Tibial artery (tissue), 4 donors: ENCODE measurements around the gene BNC2.

Experiments used
- DNase-seq, 2 donors: peaks; one replicate each; pipeline ENCODE4 v3.0.0-alpha.2; 2019
- H3K27ac ChIP-seq, 2 donors: fragments of 200-600 bp; sonication (generic) in 1 of 2; 1 replicate in 1 of 2; 2 replicates in 1 of 2; pipeline ENCODE4 v1.5.1; 2018 to 2019; ENCODE audit warnings: mild to moderate bottlenecking in 1 of 2
- H3K27me3 ChIP-seq, 2 donors: fragments of 200-600 bp; sonication (generic) in 1 of 2; one replicate each; pipeline versions ENCODE4 v1.5.1 to v1.6.0; 2016 to 2019
- H3K36me3 ChIP-seq, 3 donors: fragments of 200-600 bp; sonication (generic) in 2 of 3; one replicate each; pipeline ENCODE4 v1.5.1; 2016 to 2019; ENCODE audit warnings: mild to moderate bottlenecking in 2 of 3
- H3K4me1 ChIP-seq, 4 donors: fragments of 200-600 bp; sonication (generic) in 2 of 4; 1 replicate in 3 of 4; 2 replicates in 1 of 4; pipeline ENCODE4 v1.5.1; 2016 to 2019
- H3K4me3 ChIP-seq, 2 donors: fragments of 200-600 bp; sonication (generic) in 1 of 2; 1 replicate in 1 of 2; 2 replicates in 1 of 2; pipeline ENCODE4 v1.5.1; 2018 to 2019; ENCODE audit warnings: mild to moderate bottlenecking in 2 of 2
- H3K9me3 ChIP-seq, 3 donors: fragments of 200-600 bp; sonication (generic) in 1 of 3; one replicate each; pipeline ENCODE4 v1.5.1; 2016 to 2019
- CTCF ChIP-seq, 2 experiments: fragments of 200-600 bp in 1 of 2; fragments of 450-650 bp in 1 of 2; IDR thresholded peaks; one replicate each; pipeline ENCODE4 v1.5.1; 2017 to 2019; ENCODE audit warnings: antibody characterized with exemption in 2 of 2, mild to moderate bottlenecking in 1 of 2, moderate library complexity in 1 of 2
- intact Hi-C: fragments of 100-400 bp; cut with DNase I; formaldehyde crosslinking; loops from one replicate; pipeline ENCODE4 v1.15.0; 2023; ENCODE audit warnings: low total_unique reads

The BNC2 gene

GRCh38 chr9:16767366-16767765, 103.1 kb downstream of the BNC2 start:
- no peak for DNase-seq
- H3K36me3 ChIP-seq: no peaks in the 10 kb centered on the region
- H3K4me1 ChIP-seq: no peaks in the 10 kb centered on the region
- H3K27ac ChIP-seq: no peak overlapping the region
- H3K9me3 ChIP-seq: no peaks in the 10 kb centered on the region
- no peaks in the 10 kb centered on the region for H3K27me3 ChIP-seq
- intact Hi-C loops: no loop called here
- no peak for TF ChIP-seq CTCF (IDR thresholded peaks at IDR 0.05)
- no peak overlapping the region for H3K4me3 ChIP-seq

GRCh38 chr9:16763946-16764345, 106.5 kb downstream of the BNC2 start:
- DNase-seq: no peak
- no peak overlapping the region for H3K4me3 ChIP-seq
- H3K4me1 ChIP-seq: no peaks in the 10 kb centered on the region
- no peak overlapping the region for H3K27ac ChIP-seq
- intact Hi-C loops: no loop called here
- no peaks in the 10 kb centered on the region for H3K9me3 ChIP-seq
- no peak for TF ChIP-seq CTCF (IDR thresholded peaks at IDR 0.05)
- H3K27me3 ChIP-seq: no peaks in the 10 kb centered on the region
- no peaks in the 10 kb centered on the region for H3K36me3 ChIP-seq

GRCh38 chr9:16755467-16756160, 114.9 kb downstream of the BNC2 start:
- H3K36me3 ChIP-seq: no peaks in the 10 kb centered on the region
- DNase-seq: no peak
- no peaks in the 10 kb centered on the region for H3K9me3 ChIP-seq
- no peaks in the 10 kb centered on the region for H3K4me1 ChIP-seq
- H3K27me3 ChIP-seq: no peaks in the 10 kb centered on the region
- no peak overlapping the region for H3K27ac ChIP-seq
- no peak for TF ChIP-seq CTCF (IDR thresholded peaks at IDR 0.05)
- intact Hi-C loops: no loop called here
- no peak overlapping the region for H3K4me3 ChIP-seq

GRCh38 chr9:16754662-16755061, 115.8 kb downstream of the BNC2 start:
- no peaks in the 10 kb centered on the region for H3K4me1 ChIP-seq
- no peak overlapping the region for H3K4me3 ChIP-seq
- no peak for DNase-seq
- intact Hi-C loops: no loop called here
- H3K27me3 ChIP-seq: no peaks in the 10 kb centered on the region
- H3K36me3 ChIP-seq: no peaks in the 10 kb centered on the region
- no peak overlapping the region for H3K27ac ChIP-seq
- no peaks in the 10 kb centered on the region for H3K9me3 ChIP-seq
- no peak for TF ChIP-seq CTCF (IDR thresholded peaks at IDR 0.05)

- H3K9me3 ChIP-seq: no peaks in the 10 kb centered on the region
- no peaks in the 10 kb centered on the region for H3K27me3 ChIP-seq
- H3K4me3 ChIP-seq: no peak overlapping the region
- H3K4me1 ChIP-seq: no peaks in the 10 kb centered on the region
- DNase-seq: no peak
- H3K36me3 ChIP-seq: no peaks in the 10 kb centered on the region
- H3K27ac ChIP-seq: no peak overlapping the region
- intact Hi-C loops: no loop called here
- no peak for TF ChIP-seq CTCF (IDR thresholded peaks at IDR 0.05)
These were observed 117.2 kb downstream of the BNC2 start for GRCh38 chr9:16753256-16753655.

- no peaks in the 10 kb centered on the region for H3K36me3 ChIP-seq
- no peak overlapping the region for H3K4me3 ChIP-seq
- DNase-seq: no peak
- H3K4me1 ChIP-seq: no peaks in the 10 kb centered on the region
- TF ChIP-seq CTCF (IDR thresholded peaks at IDR 0.05): no peak
- H3K27ac ChIP-seq: no peak overlapping the region
- intact Hi-C loops: no loop called here
- H3K27me3 ChIP-seq: no peaks in the 10 kb centered on the region
- H3K9me3 ChIP-seq: no peaks in the 10 kb centered on the region
These were observed 117.9 kb downstream of the BNC2 start for GRCh38 chr9:16752601-16753000.
